Calu3 (cell line): ENCODE results near the gene SH3RF3. TPM values are rescaled to one million over a fixed set of nuclear protein-coding genes. Genes with fewer than 3 reads are reported as not detected.

Experiments used
- BruUV-seq: library from RNA; stranded (reverse); fragments of 400-500 nt; replicated peaks from 2 replicates; lab custom pipeline; 2021; lab: Mats Ljungman, UMichigan
- CTCF ChIA-PET: fragments of 300-600 bp; sonication (Branson Sonifier 250); formaldehyde crosslinking; loops from one replicate; lab custom pipeline; 2022; ENCODE audit warnings: antibody characterized with exemption; lab: Charles Lee
- DNase-seq: peaks from one replicate; pipeline ENCODE4 v3.0.0; 2022
- H3K27ac Mint-ChIP-seq: one replicate; pipeline ENCODE4 v1.8.0; 2022; ENCODE audit warnings: mixed read lengths; ENCODE audit not compliant: unreplicated experiment
- H3K27me3 Mint-ChIP-seq: one replicate; pipeline ENCODE4 v1.8.0; 2022; ENCODE audit warnings: mixed read lengths; ENCODE audit not compliant: unreplicated experiment
- H3K36me3 Mint-ChIP-seq: one replicate; pipeline ENCODE4 v1.8.0; 2022; ENCODE audit warnings: mild to moderate bottlenecking, moderate library complexity, mixed read lengths; ENCODE audit not compliant: insufficient read depth, unreplicated experiment
- H3K4me1 Mint-ChIP-seq: one replicate; pipeline ENCODE4 v1.8.0; 2022; ENCODE audit warnings: mild to moderate bottlenecking, low read depth, mixed read lengths; ENCODE audit not compliant: unreplicated experiment
- H3K4me3 Mint-ChIP-seq: one replicate; pipeline ENCODE4 v1.8.0; 2022; ENCODE audit warnings: mild to moderate bottlenecking, low read depth, moderate library complexity, mixed read lengths; ENCODE audit not compliant: unreplicated experiment
- H3K9me3 Mint-ChIP-seq: one replicate; pipeline ENCODE4 v1.8.0; 2022; ENCODE audit warnings: low read depth, mixed read lengths; ENCODE audit not compliant: unreplicated experiment
- intact Hi-C: fragments of 100-400 bp; cut with micrococcal nuclease; formaldehyde crosslinking; loops from one replicate; pipeline ENCODE4 v1.10.0; 2022; ENCODE audit not compliant: unreplicated experiment
- total RNA-seq: library from RNA; stranded (reverse); gene quantifications from 2 replicates; pipeline ENCODE4 v1.2.3, GENCODE V29; 2022
- TF ChIP-seq, protein P1 (sequence below): fragments of 200-600 bp; IDR thresholded peaks from one replicate; pipeline ENCODE4 v1.8.0; 2022; ENCODE audit warnings: antibody characterized with exemption; ENCODE audit not compliant: unreplicated experiment

SH3RF3 gene
- total RNA-seq, 1 experiment from 2014 or later = 0.17 TPM

DNA sequence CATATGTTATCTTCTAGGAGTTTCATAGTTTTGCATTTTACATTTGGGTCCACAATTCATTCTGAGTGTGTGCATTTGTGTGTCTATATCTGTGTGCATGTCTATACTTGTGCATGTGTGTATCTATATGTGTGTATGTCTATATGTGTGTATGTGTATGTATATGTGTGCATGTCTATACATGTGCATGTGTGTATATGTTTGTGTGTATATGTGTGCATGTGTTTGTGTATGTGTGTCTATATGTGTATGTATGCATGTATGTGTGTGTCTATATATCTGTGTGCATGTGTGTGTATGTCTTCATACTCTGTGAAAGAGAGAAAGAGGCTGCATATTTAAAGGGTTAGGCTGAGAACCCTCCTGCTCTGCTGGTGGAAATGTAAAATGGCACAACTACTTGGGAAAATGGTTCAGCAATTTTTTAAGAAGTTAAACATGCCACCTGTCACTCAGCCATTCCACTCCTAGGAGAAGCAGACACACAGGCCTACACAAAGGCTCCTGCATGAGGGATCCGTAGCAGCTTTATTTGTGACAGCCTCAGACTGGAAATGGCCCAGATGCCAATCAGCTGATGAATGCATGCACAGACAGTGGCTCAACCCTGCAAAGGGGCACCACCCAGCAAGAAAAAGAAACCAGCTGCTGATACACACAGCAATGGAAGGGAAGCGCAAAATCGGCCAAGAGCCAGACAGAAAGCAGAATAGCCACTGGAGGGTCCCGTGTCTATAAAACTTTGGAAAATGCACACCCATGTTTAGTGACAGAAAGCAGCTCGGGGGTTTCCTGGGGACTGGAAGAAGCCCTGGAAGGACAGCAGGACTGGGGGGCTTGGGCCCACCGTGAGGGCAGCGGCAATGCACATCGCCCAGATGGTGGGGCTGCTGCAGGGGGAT is 337.9 kb downstream of the SH3RF3 start:
- Mint-ChIP-seq H3K36me3 (no peaks in the 10 kb centered on the region), H3K4me3 (no peak overlapping the region), H3K27ac (no peak overlapping the region), H3K27me3 (peaks cover 92% of the 10 kb centered on the region), H3K9me3 (no peaks in the 10 kb centered on the region), H3K4me1 (no peaks in the 10 kb centered on the region)
- CTCF ChIA-PET = no interaction called here
- TF ChIP-seq, protein P1, sequence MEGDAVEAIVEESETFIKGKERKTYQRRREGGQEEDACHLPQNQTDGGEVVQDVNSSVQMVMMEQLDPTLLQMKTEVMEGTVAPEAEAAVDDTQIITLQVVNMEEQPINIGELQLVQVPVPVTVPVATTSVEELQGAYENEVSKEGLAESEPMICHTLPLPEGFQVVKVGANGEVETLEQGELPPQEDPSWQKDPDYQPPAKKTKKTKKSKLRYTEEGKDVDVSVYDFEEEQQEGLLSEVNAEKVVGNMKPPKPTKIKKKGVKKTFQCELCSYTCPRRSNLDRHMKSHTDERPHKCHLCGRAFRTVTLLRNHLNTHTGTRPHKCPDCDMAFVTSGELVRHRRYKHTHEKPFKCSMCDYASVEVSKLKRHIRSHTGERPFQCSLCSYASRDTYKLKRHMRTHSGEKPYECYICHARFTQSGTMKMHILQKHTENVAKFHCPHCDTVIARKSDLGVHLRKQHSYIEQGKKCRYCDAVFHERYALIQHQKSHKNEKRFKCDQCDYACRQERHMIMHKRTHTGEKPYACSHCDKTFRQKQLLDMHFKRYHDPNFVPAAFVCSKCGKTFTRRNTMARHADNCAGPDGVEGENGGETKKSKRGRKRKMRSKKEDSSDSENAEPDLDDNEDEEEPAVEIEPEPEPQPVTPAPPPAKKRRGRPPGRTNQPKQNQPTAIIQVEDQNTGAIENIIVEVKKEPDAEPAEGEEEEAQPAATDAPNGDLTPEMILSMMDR = no peak
- no TSS peak for BruUV-seq
- intact Hi-C loops = no loop called here
- no peak for DNase-seq

DNA sequence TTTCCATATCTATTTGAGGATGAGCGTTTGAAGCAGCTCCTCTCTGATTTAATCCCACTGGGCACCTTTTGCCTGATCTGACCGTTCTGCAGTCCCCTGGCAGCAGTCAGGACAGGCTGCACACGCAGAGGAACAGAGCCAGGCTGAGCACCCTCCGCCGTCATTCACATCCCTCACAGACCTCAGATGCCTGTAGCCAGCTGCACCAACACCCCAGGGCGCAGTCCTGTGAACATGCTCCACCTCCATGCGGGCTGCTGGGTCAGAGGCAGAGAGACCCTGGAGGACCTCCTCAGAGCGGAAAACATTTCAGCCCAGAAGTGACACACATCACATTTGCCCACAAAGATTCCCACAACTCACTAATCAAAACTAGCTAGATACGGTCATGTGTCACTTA is 338.7 kb downstream of the SH3RF3 start:
- H3K4me1 Mint-ChIP-seq = no peaks in the 10 kb centered on the region
- no peak overlapping the region for H3K4me3 Mint-ChIP-seq
- H3K27ac Mint-ChIP-seq = no peak overlapping the region
- H3K36me3 Mint-ChIP-seq = no peaks in the 10 kb centered on the region
- H3K27me3 Mint-ChIP-seq = peaks cover 86% of the 10 kb centered on the region
- H3K9me3 Mint-ChIP-seq = no peaks in the 10 kb centered on the region
- no peak for DNase-seq
- intact Hi-C loops = no loop called here
- TF ChIP-seq, protein P1 = no peak
- BruUV-seq = no TSS peak
- CTCF ChIA-PET = no interaction called here

DNA sequence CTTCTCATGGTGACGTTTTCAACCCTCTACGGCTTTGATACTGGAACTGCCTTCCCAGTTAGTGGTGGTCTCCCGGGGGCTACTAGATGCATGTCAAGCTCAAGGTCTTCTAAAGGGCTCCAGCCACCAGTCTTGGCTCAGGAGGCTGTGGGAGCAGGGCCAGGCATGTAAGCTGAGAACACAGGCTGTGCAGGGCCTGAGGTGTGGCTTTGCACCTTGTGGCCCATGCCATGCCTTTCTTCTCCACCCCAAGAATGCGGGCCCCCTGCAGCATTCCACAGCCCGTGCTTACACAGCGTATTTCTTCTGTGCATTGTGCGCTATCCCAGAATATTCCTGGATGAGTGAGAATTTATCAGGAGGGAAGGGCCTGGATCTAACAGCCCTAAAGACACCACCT is 339.9 kb downstream of the SH3RF3 start:
- CTCF ChIA-PET = no interaction called here

DNA sequence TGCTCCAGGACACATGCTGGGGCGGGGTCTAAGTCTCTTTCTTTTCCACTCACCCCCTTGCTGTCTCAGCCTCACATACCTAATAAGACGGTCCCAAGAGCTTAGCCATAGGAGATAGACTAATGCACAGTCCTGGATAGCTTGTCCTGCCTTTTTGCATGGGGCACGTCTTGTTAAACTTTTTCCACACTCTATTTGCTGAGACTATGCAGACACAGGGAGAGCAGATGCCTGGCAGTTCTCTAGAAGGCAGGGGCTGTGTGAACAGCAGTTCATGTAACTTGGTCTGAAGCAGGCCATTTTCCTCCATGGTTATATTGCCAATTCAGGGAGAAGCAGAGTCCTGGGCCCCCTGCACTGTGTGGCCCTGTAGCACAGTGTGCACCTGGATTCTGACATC is 342.7 kb downstream of the SH3RF3 start:
- no peak overlapping the region for H3K27ac Mint-ChIP-seq

More for the DNA sequence above, 339.9 kb downstream of the SH3RF3 start:
- H3K9me3 Mint-ChIP-seq = no peaks in the 10 kb centered on the region
- no peaks in the 10 kb centered on the region for H3K4me1 Mint-ChIP-seq
- no peak overlapping the region for H3K27ac Mint-ChIP-seq
- intact Hi-C loops = no loop called here
- no peak overlapping the region for H3K4me3 Mint-ChIP-seq
- DNase-seq = no peak
- no TSS peak for BruUV-seq
- TF ChIP-seq, protein P1 = no peak
- no peaks in the 10 kb centered on the region for H3K36me3 Mint-ChIP-seq
- peaks cover 86% of the 10 kb centered on the region for H3K27me3 Mint-ChIP-seq

More for the DNA sequence above, 342.7 kb downstream of the SH3RF3 start:
- BruUV-seq = no TSS peak
- intact Hi-C loops = no loop called here
- CTCF ChIA-PET = interaction anchor here (0.6 kb wide), 1 partner anchor 26 kb away, joined by 3 read pairs; no protein-coding TSS in a partner anchor
- TF ChIP-seq, protein P1 = no peak
- DNase-seq = no peak
- H3K36me3 Mint-ChIP-seq = no peaks in the 10 kb centered on the region
- H3K4me1 Mint-ChIP-seq = no peaks in the 10 kb centered on the region
- H3K27me3 Mint-ChIP-seq = peaks cover 86% of the 10 kb centered on the region
- no peak overlapping the region for H3K4me3 Mint-ChIP-seq
- H3K9me3 Mint-ChIP-seq = no peaks in the 10 kb centered on the region
